DMS53 (cell line): ENCODE results near the gene TEX44.
"Not testable (repeated sequence)": the region's sequence is repeated elsewhere in the genome, so short reads cannot be mapped to it uniquely, and the experiment has no call there.

Source experiments
- DNase-seq: peaks from one replicate; lab custom pipeline; 2025; lab: John Stamatoyannopoulos, UW

The TEX44 gene

GRCh38 chr2:231592636-231593145 lies at the start of gene TEX44:
TEX44 (plus strand) TSS chr2:231592864; CDS start chr2:231592952, 88 bp downstream.
- no peak for DNase-seq

GRCh38 chr2:231545105-231545902 lies 47.4 kb upstream of the TEX44 start:
- no peak for DNase-seq

- no peak for DNase-seq
These were observed 46.5 kb upstream of the TEX44 start for GRCh38 chr2:231546014-231546715.

- no peak for DNase-seq
These were observed 45.2 kb upstream of the TEX44 start for GRCh38 chr2:231547315-231548110.

- DNase-seq = no peak
These were observed 43.9 kb upstream of the TEX44 start for GRCh38 chr2:231548752-231549151.

GRCh38 chr2:231549446-231550239 lies 43.0 kb upstream of the TEX44 start:
- DNase-seq = no peak

- no peak for DNase-seq
These were observed 39.9 kb upstream of the TEX44 start for GRCh38 chr2:231552752-231553151.

GRCh38 chr2:231554327-231554726 lies 38.3 kb upstream of the TEX44 start:
- DNase-seq = no peak

GRCh38 chr2:231554748-231555545 lies 37.7 kb upstream of the TEX44 start:
- DNase-seq = no peak

GRCh38 chr2:231556496-231556895 lies 36.2 kb upstream of the TEX44 start:
- not testable (repeated sequence) for DNase-seq

- no peak for DNase-seq
These were observed 35.7 kb upstream of the TEX44 start for GRCh38 chr2:231556981-231557380.

- DNase-seq = peak; percentile 81
These were observed 35.0 kb upstream of the TEX44 start for GRCh38 chr2:231557571-231558217.

GRCh38 chr2:231563378-231563961 lies 29.2 kb upstream of the TEX44 start:
- DNase-seq = peak; percentile 78

GRCh38 chr2:231565887-231566594 lies 26.6 kb upstream of the TEX44 start:
- peak; percentile 39 for DNase-seq

- DNase-seq = no peak
These were observed 25.5 kb upstream of the TEX44 start for GRCh38 chr2:231567159-231567558.

- DNase-seq = no peak
These were observed 24.4 kb upstream of the TEX44 start for GRCh38 chr2:231568098-231568784.

- DNase-seq = no peak
These were observed 23.8 kb upstream of the TEX44 start for GRCh38 chr2:231568785-231569435.

- DNase-seq = not testable (repeated sequence)
These were observed 21.7 kb upstream of the TEX44 start for GRCh38 chr2:231570915-231571314.
